Stimulated activated CD4-positive, alpha-beta T cell treated with anti-CD3 and anti-CD28 coated beads, Interleukin-1b, Interleukin-23, amount 100 ng/mL, for 24 hours (primary cell): Measurements from ENCODE around the gene SLC26A4.
"Not testable (repeated sequence)": the region's sequence is repeated elsewhere in the genome, so short reads cannot be mapped to it uniquely, and the experiment has no call there.

Source experiments
- DNase-seq, 4 experiments: peaks; one replicate each; pipeline ENCODE4 v3.0.0-alpha.2; 2020; ENCODE audit warnings: low read depth in 4 of 4, low spot score in 1 of 4

SLC26A4 gene

GRCh38 chr7:107660381-107661080 is at the start of gene SLC26A4:
Gene SLC26A4, plus strand, starts transcription at chr7:107660828. Its CDS starts 814 bp downstream, at chr7:107661642.
- peak in 2 of 4 experiments; percentile 2 to 47 for DNase-seq

GRCh38 chr7:107613439-107613838 is 47.2 kb upstream of the SLC26A4 start:
- no peak for DNase-seq

GRCh38 chr7:107613948-107614347 is 46.7 kb upstream of the SLC26A4 start:
- no peak for DNase-seq

GRCh38 chr7:107614425-107614824 is 46.2 kb upstream of the SLC26A4 start:
- DNase-seq, result no peak

- no peak for DNase-seq
Observed at GRCh38 chr7:107615910-107616680, 44.5 kb upstream of the SLC26A4 start.

- no peak for DNase-seq
Observed at GRCh38 chr7:107622429-107622828, 38.2 kb upstream of the SLC26A4 start.

GRCh38 chr7:107622894-107623293 is 37.7 kb upstream of the SLC26A4 start:
- DNase-seq, result no peak

- DNase-seq, result no peak
Observed at GRCh38 chr7:107627002-107627401, 33.6 kb upstream of the SLC26A4 start.

- DNase-seq, result no peak
Observed at GRCh38 chr7:107628461-107629064, 32.1 kb upstream of the SLC26A4 start.

GRCh38 chr7:107630342-107630741 is 30.3 kb upstream of the SLC26A4 start:
- no peak for DNase-seq

- no peak for DNase-seq
Observed at GRCh38 chr7:107631588-107632491, 28.8 kb upstream of the SLC26A4 start.

GRCh38 chr7:107632492-107632865 is 28.1 kb upstream of the SLC26A4 start:
- no peak for DNase-seq

GRCh38 chr7:107638594-107638993 is 22.0 kb upstream of the SLC26A4 start:
- DNase-seq, result no peak

- DNase-seq, result not testable (repeated sequence)
Observed at GRCh38 chr7:107639070-107639469, 21.6 kb upstream of the SLC26A4 start.

- DNase-seq, result no peak
Observed at GRCh38 chr7:107641676-107642075, 19.0 kb upstream of the SLC26A4 start.

- DNase-seq, result no peak
Observed at GRCh38 chr7:107642501-107642900, 18.1 kb upstream of the SLC26A4 start.

- DNase-seq, result no peak
Observed at GRCh38 chr7:107643407-107643806, 17.2 kb upstream of the SLC26A4 start.

GRCh38 chr7:107643938-107644308 is 16.7 kb upstream of the SLC26A4 start:
- DNase-seq, result no peak

GRCh38 chr7:107644309-107644974 is 16.2 kb upstream of the SLC26A4 start:
- DNase-seq, result no peak

GRCh38 chr7:107652642-107653041 is 8.0 kb upstream of the SLC26A4 start:
- DNase-seq, result no peak

- DNase-seq, result no peak
Observed at GRCh38 chr7:107658467-107658866, 2.2 kb upstream of the SLC26A4 start.
